ENCODE data around the gene SLC28A3.
"Not testable (repeated sequence)": the region's sequence is repeated elsewhere in the genome, so short reads cannot be mapped to it uniquely, and the experiment has no call there.

SLC28A3 gene, protein sequence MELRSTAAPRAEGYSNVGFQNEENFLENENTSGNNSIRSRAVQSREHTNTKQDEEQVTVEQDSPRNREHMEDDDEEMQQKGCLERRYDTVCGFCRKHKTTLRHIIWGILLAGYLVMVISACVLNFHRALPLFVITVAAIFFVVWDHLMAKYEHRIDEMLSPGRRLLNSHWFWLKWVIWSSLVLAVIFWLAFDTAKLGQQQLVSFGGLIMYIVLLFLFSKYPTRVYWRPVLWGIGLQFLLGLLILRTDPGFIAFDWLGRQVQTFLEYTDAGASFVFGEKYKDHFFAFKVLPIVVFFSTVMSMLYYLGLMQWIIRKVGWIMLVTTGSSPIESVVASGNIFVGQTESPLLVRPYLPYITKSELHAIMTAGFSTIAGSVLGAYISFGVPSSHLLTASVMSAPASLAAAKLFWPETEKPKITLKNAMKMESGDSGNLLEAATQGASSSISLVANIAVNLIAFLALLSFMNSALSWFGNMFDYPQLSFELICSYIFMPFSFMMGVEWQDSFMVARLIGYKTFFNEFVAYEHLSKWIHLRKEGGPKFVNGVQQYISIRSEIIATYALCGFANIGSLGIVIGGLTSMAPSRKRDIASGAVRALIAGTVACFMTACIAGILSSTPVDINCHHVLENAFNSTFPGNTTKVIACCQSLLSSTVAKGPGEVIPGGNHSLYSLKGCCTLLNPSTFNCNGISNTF

DNA sequence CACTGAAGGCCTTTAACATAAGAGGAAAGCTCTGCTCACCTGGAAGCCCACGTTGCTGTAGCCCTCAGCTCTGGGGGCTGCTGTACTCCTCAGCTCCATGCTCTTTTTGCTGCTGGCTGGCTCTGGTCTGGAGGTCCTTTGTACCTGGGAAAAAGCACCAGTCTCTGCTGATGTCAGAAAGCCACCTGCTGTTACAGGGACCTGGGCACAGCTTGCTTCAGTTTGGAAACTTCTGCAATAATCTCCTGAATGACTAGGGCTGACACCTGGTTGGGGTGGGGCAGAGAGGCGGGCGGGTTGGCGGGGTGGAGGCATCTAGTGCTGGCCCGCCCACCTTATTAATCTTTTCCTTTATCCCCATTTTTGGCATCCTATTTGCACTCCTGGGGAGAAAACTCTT is at the start of gene SLC28A3:
SLC28A3 (minus strand) TSS at position 224 of the 400 bp plus-strand sequence; CDS start at position 99, 125 bp downstream.
- Histone ChIP-seq H3K4me3 (replicated peaks; ENCODE audit: low read depth, low read length) (no peak within 1 kb of the TSS), H3K27me3 (replicated peaks; ENCODE audit: control insufficient read depth, insufficient read depth, low read length) (no peaks in the 10 kb centered on the region), H3K36me3 (ENCODE audit: control insufficient read depth, insufficient read depth, low read length) (no peaks in the 10 kb centered on the region)
- no peak for DNase-seq (ENCODE audit: extremely low read depth, insufficient read length)
- TF ChIP-seq, protein P1, sequence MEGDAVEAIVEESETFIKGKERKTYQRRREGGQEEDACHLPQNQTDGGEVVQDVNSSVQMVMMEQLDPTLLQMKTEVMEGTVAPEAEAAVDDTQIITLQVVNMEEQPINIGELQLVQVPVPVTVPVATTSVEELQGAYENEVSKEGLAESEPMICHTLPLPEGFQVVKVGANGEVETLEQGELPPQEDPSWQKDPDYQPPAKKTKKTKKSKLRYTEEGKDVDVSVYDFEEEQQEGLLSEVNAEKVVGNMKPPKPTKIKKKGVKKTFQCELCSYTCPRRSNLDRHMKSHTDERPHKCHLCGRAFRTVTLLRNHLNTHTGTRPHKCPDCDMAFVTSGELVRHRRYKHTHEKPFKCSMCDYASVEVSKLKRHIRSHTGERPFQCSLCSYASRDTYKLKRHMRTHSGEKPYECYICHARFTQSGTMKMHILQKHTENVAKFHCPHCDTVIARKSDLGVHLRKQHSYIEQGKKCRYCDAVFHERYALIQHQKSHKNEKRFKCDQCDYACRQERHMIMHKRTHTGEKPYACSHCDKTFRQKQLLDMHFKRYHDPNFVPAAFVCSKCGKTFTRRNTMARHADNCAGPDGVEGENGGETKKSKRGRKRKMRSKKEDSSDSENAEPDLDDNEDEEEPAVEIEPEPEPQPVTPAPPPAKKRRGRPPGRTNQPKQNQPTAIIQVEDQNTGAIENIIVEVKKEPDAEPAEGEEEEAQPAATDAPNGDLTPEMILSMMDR (IDR thresholded peaks at IDR 0.05; ENCODE audit: insufficient read depth, low read length, poor library complexity, severe bottlenecking): no peak

DNA sequence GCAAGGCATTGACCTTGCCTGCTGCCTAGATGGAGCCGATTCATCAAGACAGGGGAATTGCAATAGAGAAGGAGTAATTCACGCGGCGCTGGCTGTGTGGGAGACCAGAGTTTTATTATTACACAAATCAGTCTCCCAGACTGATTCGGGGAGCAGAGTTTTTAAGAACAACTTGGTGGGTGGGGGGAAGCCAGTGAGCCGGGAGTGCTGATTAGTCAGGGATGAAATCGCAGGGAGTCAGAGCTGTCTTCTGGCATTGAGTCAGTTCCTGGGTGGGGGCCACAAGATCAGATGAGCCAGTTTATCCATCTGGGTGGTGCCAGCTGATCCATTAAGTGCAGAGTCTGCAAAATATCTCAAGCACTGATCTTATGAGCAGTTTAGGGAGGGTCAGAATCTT is 49.7 kb upstream of the SLC28A3 start:
- H3K36me3 ChIP-seq (ENCODE audit: control insufficient read depth, insufficient read depth, low read length); DNase-seq (ENCODE audit: extremely low read depth, insufficient read length); H3K27me3 ChIP-seq (replicated peaks; ENCODE audit: control insufficient read depth, insufficient read depth, low read length); H3K4me3 ChIP-seq (replicated peaks; ENCODE audit: low read depth, low read length): not testable (repeated sequence)

DNA sequence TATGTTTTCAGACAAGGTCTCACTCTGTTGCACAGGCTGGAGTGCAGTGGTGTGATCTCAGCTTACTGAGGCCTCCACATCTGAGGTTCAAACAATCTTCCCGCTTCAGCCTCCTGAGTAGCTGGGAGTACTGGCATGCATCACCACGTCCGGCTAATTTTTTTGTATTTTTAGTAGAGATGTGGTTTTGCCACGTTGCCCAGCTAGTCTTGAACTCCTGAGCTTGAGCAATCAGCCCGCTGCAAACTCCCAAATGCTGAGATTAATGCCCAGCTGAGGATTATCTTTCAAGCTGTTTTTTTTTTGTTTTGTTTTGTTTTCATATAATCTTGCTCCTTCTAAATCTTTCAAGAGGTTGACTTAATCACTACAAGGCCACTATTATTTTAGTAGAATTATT is 47.3 kb upstream of the SLC28A3 start:
- H3K27me3 ChIP-seq (replicated peaks; ENCODE audit: control insufficient read depth, insufficient read depth, low read length): no peaks in the 10 kb centered on the region
- H3K36me3 ChIP-seq (ENCODE audit: control insufficient read depth, insufficient read depth, low read length): no peaks in the 10 kb centered on the region
- no peak for DNase-seq (ENCODE audit: extremely low read depth, insufficient read length)
- TF ChIP-seq, protein P1 (IDR thresholded peaks at IDR 0.05; ENCODE audit: insufficient read depth, low read length, poor library complexity, severe bottlenecking): no peak
- H3K4me3 ChIP-seq (replicated peaks; ENCODE audit: low read depth, low read length): no peak overlapping the region

DNA sequence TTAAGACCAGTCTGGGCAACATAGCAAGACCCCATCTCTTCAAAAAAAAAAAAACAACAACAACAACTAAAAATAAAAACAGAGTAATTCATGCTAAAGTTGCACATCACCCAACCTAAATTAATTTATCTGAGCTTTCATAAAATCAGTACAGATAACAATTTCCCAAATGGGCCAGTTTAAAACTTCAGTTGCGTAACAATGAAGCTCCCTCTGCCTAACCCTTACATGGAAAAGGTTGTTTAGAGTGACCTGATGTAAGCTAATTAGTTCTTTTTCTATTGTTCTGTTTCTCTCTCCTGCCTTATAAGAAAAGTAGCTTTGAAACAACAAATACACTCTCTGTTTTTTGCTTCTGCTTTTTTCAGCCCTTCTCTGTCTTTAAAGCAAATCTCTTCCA is 46.2 kb upstream of the SLC28A3 start:
- no peaks in the 10 kb centered on the region for H3K36me3 ChIP-seq (ENCODE audit: control insufficient read depth, insufficient read depth, low read length)
- no peak for DNase-seq (ENCODE audit: extremely low read depth, insufficient read length)
- TF ChIP-seq, protein P1 (IDR thresholded peaks at IDR 0.05; ENCODE audit: insufficient read depth, low read length, poor library complexity, severe bottlenecking): no peak
- no peaks in the 10 kb centered on the region for H3K27me3 ChIP-seq (replicated peaks; ENCODE audit: control insufficient read depth, insufficient read depth, low read length)
- no peak overlapping the region for H3K4me3 ChIP-seq (replicated peaks; ENCODE audit: low read depth, low read length)

DNA sequence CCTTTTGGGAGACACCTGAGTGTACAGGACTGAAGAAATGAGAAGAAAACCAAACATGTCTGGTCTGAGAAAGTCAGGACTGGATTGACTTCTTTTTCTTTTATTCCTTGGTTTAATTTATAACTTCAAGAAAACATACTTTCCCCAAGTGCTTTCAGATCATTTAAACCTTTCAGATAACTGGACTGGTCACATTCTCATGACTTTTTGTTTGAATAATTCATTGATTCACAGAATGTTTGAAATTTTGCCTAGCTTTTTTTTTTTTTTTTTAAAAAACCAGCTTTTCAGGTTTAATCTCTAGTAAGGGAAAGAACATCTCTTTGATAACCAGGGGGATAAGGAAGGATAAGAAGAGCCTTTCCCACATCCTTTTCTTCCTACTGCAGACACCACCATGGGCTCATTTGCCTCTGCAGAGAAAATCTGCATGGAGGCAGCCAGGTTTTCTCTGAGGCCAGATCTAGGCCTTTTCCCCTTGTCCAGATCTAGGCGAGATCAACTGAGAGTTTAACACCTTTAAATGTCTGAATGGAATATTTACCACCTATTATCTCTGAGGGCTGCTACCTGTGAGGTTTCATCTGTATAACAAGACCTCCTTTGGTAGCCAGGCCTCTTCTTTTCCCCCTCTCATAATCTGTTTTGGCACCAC is 45.0 kb upstream of the SLC28A3 start:
- no peak for DNase-seq (ENCODE audit: extremely low read depth, insufficient read length)
- Histone ChIP-seq H3K27me3 (replicated peaks; ENCODE audit: control insufficient read depth, insufficient read depth, low read length) (no peaks in the 10 kb centered on the region), H3K36me3 (ENCODE audit: control insufficient read depth, insufficient read depth, low read length) (no peaks in the 10 kb centered on the region), H3K4me3 (replicated peaks; ENCODE audit: low read depth, low read length) (no peak overlapping the region)
- TF ChIP-seq, protein P1 (IDR thresholded peaks at IDR 0.05; ENCODE audit: insufficient read depth, low read length, poor library complexity, severe bottlenecking): no peak

DNA sequence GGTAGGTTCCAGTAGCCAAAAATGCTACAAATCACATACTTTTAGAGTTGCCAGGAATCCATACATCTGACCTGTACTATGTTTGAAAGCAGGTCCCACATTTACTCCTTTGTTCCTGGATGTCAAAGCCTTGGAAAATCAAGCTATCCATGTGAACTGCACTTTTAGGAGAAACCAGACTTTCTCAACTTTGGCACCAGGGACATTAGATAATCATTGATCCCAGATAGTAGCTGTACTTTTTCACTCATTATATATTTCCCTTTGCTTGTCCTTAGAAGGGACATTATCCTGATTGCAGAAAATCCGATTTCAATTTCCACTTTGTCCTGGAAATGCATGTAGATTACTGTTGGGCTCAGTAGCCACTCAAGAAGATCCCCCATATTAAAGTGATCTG is 44.1 kb upstream of the SLC28A3 start:
- no peak overlapping the region for H3K4me3 ChIP-seq (replicated peaks; ENCODE audit: low read depth, low read length)
- no peak for DNase-seq (ENCODE audit: extremely low read depth, insufficient read length)
- H3K36me3 ChIP-seq (ENCODE audit: control insufficient read depth, insufficient read depth, low read length): no peaks in the 10 kb centered on the region
- H3K27me3 ChIP-seq (replicated peaks; ENCODE audit: control insufficient read depth, insufficient read depth, low read length): no peaks in the 10 kb centered on the region
- TF ChIP-seq, protein P1 (IDR thresholded peaks at IDR 0.05; ENCODE audit: insufficient read depth, low read length, poor library complexity, severe bottlenecking): no peak
